ENCODE data around the gene EVI5. TPM values are rescaled to one million over a fixed set of nuclear protein-coding genes. Genes with fewer than 3 reads are reported as not detected.
A peak's percentile ranks its signal among the peaks of the same experiment; 100 is the strongest.

The EVI5 gene
- total RNA-seq, 1 experiment from 2014 or later: 31.2 TPM

DNA sequence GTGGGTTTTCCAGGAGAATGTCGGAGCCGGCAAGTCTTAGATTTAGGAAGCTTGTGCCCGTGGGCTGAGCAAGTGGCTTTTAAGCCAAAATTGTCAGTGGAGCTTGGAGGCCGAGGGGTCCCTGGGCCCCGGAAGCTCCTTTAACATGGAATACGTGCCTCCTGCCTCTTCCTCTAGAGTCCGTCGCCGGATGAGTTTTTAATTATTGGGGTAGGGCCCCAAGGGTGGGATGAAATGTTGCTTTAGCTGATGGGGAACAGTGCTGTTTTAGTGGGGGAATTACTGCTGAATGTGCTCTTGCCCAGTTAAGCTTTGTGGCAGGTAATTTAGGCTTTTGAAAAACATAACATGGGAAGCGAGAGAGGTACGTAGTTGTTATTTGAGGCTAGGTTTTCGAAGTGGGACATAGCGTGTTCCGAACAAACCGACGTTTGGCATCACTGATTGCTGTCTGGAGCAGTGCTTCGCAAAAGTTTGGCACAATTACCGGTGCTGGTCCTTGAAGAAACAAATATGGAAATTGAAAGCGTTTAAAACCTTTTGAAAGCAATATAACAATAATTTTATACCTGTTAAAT is 47.7 kb upstream of the EVI5 start:
- Histone ChIP-seq H3K36me3 (ENCODE audit: control insufficient read depth, insufficient read depth, low read length) (no peaks in the 10 kb centered on the region), H3K4me3 (ENCODE audit: low read depth, low read length) (peak overlapping the region; percentile 70), H3K9me3 (no peaks in the 10 kb centered on the region), H3K27me3 (replicated peaks; ENCODE audit: control insufficient read depth, insufficient read depth, low read length) (no peaks in the 10 kb centered on the region), H3K4me1 (peaks cover 15% of the 10 kb centered on the region)
- Mint-ChIP-seq H3K27me3 (ENCODE audit: insufficient read depth, unreplicated experiment) (no peaks in the 10 kb centered on the region), H3K4me3 (ENCODE audit: unreplicated experiment) (peak overlapping the region; percentile 98), H3K27ac (ENCODE audit: unreplicated experiment) (peak overlapping the region; percentile 99), H3K9me3 (ENCODE audit: unreplicated experiment) (no peaks in the 10 kb centered on the region), H3K36me3 (ENCODE audit: insufficient read depth, unreplicated experiment) (peaks cover 61% of the 10 kb centered on the region), H3K4me1 (ENCODE audit: low read depth, unreplicated experiment) (no peaks in the 10 kb centered on the region)
- ChIA-PET CTCF (interaction anchor here (0.9 to 1.7 kb wide), 4 partner anchors 14 to 84 kb away, joined by 3 to 10 read pairs (median 6); partner anchors contain the start of gene EVI5), POLR2A (interaction anchor here (0.6 to 1.4 kb wide), 5 partner anchors 15 to 205 kb away, joined by 4 to 7 read pairs (median 4); partner anchors contain the start of gene EVI5)
- BruUV-seq (replicated peaks): no TSS peak
- no peak for DNase-seq
- TF ChIP-seq, protein P1, sequence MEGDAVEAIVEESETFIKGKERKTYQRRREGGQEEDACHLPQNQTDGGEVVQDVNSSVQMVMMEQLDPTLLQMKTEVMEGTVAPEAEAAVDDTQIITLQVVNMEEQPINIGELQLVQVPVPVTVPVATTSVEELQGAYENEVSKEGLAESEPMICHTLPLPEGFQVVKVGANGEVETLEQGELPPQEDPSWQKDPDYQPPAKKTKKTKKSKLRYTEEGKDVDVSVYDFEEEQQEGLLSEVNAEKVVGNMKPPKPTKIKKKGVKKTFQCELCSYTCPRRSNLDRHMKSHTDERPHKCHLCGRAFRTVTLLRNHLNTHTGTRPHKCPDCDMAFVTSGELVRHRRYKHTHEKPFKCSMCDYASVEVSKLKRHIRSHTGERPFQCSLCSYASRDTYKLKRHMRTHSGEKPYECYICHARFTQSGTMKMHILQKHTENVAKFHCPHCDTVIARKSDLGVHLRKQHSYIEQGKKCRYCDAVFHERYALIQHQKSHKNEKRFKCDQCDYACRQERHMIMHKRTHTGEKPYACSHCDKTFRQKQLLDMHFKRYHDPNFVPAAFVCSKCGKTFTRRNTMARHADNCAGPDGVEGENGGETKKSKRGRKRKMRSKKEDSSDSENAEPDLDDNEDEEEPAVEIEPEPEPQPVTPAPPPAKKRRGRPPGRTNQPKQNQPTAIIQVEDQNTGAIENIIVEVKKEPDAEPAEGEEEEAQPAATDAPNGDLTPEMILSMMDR (IDR thresholded peaks at IDR 0.05; ENCODE audit: insufficient read depth in 1 of 2, low read depth in 1 of 2, low read length in 1 of 2, severe bottlenecking in 1 of 2, unreplicated experiment in 1 of 2): no peak
- intact Hi-C loops (cut with micrococcal nuclease; ENCODE audit: unreplicated experiment): loop anchor here (5.0 kb wide), 2 partner anchors 45 to 85 kb away; partner anchors contain the start of gene EVI5

DNA sequence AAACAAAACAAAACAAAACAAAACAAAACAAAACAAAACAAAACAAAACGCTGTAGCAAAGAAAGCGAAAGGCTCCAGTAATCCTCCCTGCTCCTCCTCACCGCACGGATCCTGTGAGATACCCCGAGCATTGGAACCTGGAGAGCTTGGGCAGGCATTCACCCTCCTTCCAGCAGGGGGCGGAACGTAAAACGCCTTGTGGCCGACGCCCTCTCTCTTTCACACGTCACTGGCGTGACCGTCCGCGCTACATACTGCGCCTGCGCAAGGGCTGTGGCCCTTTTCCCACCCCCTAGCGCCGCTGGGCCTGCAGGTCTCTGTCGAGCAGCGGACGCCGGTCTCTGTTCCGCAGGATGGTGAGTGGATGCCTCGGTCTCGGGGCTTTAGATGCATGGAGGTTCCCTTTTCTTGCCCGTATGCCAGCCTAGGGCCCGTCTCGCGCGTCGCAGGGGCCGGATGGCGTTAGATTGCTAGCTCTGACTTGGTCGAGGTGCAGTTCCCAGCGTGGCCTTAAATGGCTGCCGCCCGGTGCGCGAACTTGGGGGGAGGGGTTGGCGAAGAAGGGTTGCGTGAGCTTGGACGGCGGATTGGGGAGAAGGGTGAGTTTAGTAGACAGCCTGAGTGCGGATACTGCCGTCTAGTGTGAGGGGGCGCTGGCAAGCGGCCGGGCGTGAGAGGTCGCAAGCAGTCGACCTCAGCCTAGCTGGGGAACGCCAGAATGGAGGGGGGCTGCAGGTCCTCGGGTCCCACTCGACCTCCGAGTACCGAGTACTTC is 47.0 kb upstream of the EVI5 start, which contains the start of gene RPL5:
TSS of gene RPL5 (plus strand) at position 279 of the 775 bp plus-strand sequence. CDS start at position 354, 75 bp downstream.
- Histone ChIP-seq H3K4me3 (ENCODE audit: low read depth, low read length) (peak within 1 kb of the TSS; percentile 70), H3K9me3 (no peaks in the 10 kb centered on the region), H3K27me3 (replicated peaks; ENCODE audit: control insufficient read depth, insufficient read depth, low read length) (no peaks in the 10 kb centered on the region), H3K36me3 (ENCODE audit: control insufficient read depth, insufficient read depth, low read length) (no peaks in the 10 kb centered on the region), H3K4me1 (peaks cover 15% of the 10 kb centered on the region)
- ChIA-PET POLR2A (interaction anchor here (0.6 to 1.4 kb wide), 5 partner anchors 15 to 205 kb away, joined by 4 to 7 read pairs (median 4); partner anchors contain the start of gene EVI5), CTCF (interaction anchor here (0.9 to 1.7 kb wide), 7 partner anchors 12 to 169 kb away, joined by 3 to 10 read pairs (median 3); partner anchors contain the start of gene EVI5)
- Mint-ChIP-seq H3K27me3 (ENCODE audit: insufficient read depth, unreplicated experiment) (no peaks in the 10 kb centered on the region), H3K36me3 (ENCODE audit: insufficient read depth, unreplicated experiment) (peaks cover 54% of the 10 kb centered on the region), H3K27ac (ENCODE audit: unreplicated experiment) (peak within 1 kb of the TSS; percentile 99), H3K4me1 (ENCODE audit: low read depth, unreplicated experiment) (no peaks in the 10 kb centered on the region), H3K4me3 (ENCODE audit: unreplicated experiment) (peak within 1 kb of the TSS; percentile 98), H3K9me3 (ENCODE audit: unreplicated experiment) (no peaks in the 10 kb centered on the region)
- TF ChIP-seq, protein P1 (IDR thresholded peaks at IDR 0.05; ENCODE audit: insufficient read depth in 1 of 2, low read depth in 1 of 2, low read length in 1 of 2, severe bottlenecking in 1 of 2, unreplicated experiment in 1 of 2): peak; percentile 70 to 80
- no TSS peak for BruUV-seq (replicated peaks)
- peak; percentile 94 to 95 for DNase-seq
- intact Hi-C loops (cut with micrococcal nuclease; ENCODE audit: unreplicated experiment): loop anchor here (5.0 kb wide), 2 partner anchors 45 to 85 kb away; partner anchors contain the start of gene EVI5

DNA sequence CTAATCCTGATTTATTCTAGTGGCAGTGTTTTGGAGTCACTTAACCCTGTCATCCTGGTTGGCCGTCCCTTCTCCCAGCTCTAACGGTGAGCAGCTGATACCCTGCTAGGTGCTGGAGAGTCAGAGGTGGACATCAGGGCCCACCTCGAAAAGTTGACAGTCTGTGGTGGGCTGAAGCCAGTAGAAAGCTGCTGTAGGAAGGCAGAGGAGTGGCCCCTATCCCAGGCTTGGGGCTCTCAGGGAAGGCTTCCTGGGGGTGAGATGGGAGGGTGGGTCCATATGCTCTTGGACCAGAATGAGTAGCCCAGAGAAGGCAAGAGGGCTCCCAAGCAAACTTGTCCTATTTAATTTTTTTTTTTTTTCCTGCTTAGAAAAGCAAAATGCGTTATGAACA is 46.5 kb upstream of the EVI5 start:
- peaks cover 48% of the 10 kb centered on the region for H3K36me3 Mint-ChIP-seq (ENCODE audit: insufficient read depth, unreplicated experiment)
- no peak overlapping the region for H3K4me3 Mint-ChIP-seq (ENCODE audit: unreplicated experiment)
- Histone ChIP-seq H3K4me1 (peaks cover 15% of the 10 kb centered on the region), H3K36me3 (ENCODE audit: control insufficient read depth, insufficient read depth, low read length) (no peaks in the 10 kb centered on the region), H3K9me3 (no peaks in the 10 kb centered on the region), H3K27me3 (replicated peaks; ENCODE audit: control insufficient read depth, insufficient read depth, low read length) (no peaks in the 10 kb centered on the region), H3K4me3 (ENCODE audit: low read depth, low read length) (no peak overlapping the region)
- H3K9me3 Mint-ChIP-seq (ENCODE audit: unreplicated experiment): no peaks in the 10 kb centered on the region
- TF ChIP-seq, protein P1 (IDR thresholded peaks at IDR 0.05; ENCODE audit: insufficient read depth in 1 of 2, low read depth in 1 of 2, low read length in 1 of 2, severe bottlenecking in 1 of 2, unreplicated experiment in 1 of 2): no peak
- POLR2A ChIA-PET: interaction anchor here (1.3 to 1.4 kb wide), 2 partner anchors 27 to 47 kb away, joined by 5 to 7 read pairs; partner anchors contain the start of gene EVI5
- no peaks in the 10 kb centered on the region for H3K4me1 Mint-ChIP-seq (ENCODE audit: low read depth, unreplicated experiment)
- H3K27ac Mint-ChIP-seq (ENCODE audit: unreplicated experiment): no peak overlapping the region
- CTCF ChIA-PET: interaction anchor here (1.0 to 1.7 kb wide), 6 partner anchors 11 to 169 kb away, joined by 3 to 10 read pairs (median 4); partner anchors contain the start of gene EVI5
- no peaks in the 10 kb centered on the region for H3K27me3 Mint-ChIP-seq (ENCODE audit: insufficient read depth, unreplicated experiment)
- DNase-seq: no peak
- intact Hi-C loops (cut with micrococcal nuclease; ENCODE audit: unreplicated experiment): loop anchor here (5.0 kb wide), 2 partner anchors 44 to 84 kb away; partner anchors contain the start of gene EVI5
- TSS peak; percentile 89 for BruUV-seq (replicated peaks)

Measured in Caco-2 (cell line).